ENCODE data around the gene SCG5.

- TF ChIP-seq CTCF (IDR thresholded peaks at IDR 0.05) (no peak), POLR2A (IDR thresholded peaks at IDR 0.05) (no peak)
These were observed 30.1 kb downstream of the SCG5 start for GRCh38 chr15:32671339-32672325.

All from right lobe of liver (tissue), 4 donors.